Inflammatory macrophage treated with lipopolysaccharide for 1 hour (primary cell): ENCODE results near the gene OOSP4A.

ENCODE experiments used
- DNase-seq, 2 donors: peaks; one replicate each; pipeline ENCODE4 v3.0.0-alpha.2; 2020 to 2022

Gene OOSP4A

DNA sequence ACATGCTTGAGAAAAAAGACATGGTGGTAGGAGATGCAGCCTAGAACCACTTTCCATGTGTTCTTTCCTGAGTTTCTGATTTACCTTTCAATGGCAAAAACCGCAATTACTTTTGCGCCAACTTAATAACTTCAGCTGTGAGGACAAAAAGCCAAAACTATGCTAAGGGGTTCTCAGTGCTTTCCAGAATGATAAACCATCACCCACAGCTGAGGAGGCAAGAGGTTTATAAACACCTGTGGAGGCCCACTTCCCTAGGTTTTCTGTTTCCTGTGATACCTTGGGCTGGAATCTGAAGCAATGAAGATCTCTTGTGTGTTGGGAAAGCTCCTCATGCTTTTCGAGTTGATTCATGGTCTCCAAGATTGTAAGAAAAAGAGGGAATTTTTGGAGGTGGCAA, at the start of gene OOSP4A:
TSS of gene OOSP4A (plus strand) at position 301 of the 400 bp plus-strand sequence. CDS start at position 301, 0 bp downstream.
- DNase-seq: no peak

DNA sequence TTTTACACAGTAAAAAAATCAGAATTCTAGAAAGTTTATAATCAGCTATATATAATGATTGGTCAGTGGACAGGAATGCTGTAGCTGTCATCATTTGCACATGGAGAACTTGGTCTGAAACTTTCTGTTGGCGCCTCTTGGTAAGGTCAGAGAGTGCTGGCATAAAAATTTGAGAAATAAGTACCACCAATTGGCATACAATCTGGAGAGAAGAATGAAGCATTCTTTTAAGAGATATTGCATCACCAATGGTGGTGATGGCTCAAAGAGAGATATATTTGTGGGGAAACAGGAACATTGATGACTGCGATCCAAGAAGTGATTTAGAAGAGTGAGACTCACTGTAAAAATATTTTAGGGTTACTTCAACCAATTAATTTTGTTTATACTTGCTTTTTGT, 45.4 kb upstream of the OOSP4A start:
- DNase-seq: no peak

DNA sequence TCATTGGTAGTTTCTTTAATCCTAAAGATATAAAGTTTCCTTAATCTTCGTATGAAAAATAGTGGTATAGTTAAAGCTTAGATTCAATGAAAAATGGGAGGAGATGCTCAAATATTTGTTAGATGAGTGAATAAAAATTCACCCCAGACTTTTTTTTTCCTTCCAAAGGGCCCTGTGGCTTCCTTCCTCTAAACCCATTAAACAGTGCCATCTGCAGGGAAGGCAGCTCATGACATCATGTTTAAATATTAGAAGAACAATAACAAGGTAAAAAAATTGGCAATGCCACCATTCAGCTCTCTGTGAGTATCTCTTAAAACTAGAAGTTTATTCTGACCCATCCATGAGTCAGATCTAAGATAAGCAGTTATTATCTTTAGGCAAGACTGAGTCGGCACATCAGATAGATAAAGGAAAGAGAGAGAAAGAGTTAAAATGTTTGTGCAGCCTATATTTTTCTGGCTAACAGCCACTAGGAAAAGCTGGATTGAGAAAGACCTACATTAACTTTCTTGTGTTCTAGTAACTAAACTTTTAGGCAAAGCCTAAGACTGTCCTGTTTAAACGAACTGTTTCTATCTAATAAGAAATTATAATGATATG, 44.7 kb upstream of the OOSP4A start:
- peak; percentile 39 to 80 for DNase-seq

DNA sequence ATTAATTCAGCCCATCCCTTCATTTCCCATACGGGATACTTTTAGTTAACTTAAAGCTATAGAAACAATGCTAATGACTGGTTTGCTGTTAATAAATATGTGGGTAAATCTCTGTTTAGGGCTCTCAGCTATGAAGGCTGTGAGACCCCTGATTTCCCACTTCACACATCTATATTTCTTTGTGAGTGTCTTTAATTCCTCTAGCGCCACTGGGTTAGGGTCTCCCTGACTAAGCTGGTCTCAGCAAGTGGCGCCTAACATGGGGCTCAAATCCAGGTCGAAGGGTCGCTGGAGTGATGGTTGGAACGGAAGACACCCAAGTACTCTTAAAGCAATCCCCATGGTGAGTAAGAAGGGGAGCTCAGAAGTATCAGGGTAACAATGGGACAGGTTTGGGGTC, 40.0 kb upstream of the OOSP4A start:
- no peak for DNase-seq

- no peak for DNase-seq
Observed at GRCh38 chr11:59931688-59932087, 32.1 kb upstream of the OOSP4A start.

GRCh38 chr11:59938132-59938531, 25.7 kb upstream of the OOSP4A start, which contains the start of gene OOSP1:
Gene OOSP1, plus strand, starts transcription at chr11:59938432. Its CDS starts 23 bp downstream, at chr11:59938455.
- DNase-seq: no peak

DNA sequence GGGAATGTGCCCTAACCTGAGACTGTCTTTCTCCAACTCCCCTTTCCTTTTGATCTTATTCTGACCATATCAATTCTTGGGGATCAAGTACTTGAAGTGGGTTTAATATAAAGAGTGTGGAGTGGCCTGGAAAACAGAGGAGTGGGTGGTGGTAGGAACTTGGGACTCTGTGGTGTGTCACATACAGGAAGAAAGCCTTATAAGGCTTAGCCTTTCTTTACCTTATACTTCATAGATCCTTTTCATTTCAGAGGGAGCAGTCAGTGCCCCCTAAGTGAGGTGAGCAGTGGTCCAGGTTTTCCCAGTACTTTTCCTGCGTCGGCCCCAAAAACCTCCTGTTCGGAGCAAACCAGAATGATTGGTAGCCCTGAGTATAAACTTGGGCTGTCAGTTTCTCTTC, 25.1 kb upstream of the OOSP4A start:
- DNase-seq: no peak

GRCh38 chr11:59939482-59939881, 24.4 kb upstream of the OOSP4A start:
- no peak for DNase-seq

- DNase-seq: no peak
Observed at GRCh38 chr11:59941091-59941490, 22.7 kb upstream of the OOSP4A start.

DNA sequence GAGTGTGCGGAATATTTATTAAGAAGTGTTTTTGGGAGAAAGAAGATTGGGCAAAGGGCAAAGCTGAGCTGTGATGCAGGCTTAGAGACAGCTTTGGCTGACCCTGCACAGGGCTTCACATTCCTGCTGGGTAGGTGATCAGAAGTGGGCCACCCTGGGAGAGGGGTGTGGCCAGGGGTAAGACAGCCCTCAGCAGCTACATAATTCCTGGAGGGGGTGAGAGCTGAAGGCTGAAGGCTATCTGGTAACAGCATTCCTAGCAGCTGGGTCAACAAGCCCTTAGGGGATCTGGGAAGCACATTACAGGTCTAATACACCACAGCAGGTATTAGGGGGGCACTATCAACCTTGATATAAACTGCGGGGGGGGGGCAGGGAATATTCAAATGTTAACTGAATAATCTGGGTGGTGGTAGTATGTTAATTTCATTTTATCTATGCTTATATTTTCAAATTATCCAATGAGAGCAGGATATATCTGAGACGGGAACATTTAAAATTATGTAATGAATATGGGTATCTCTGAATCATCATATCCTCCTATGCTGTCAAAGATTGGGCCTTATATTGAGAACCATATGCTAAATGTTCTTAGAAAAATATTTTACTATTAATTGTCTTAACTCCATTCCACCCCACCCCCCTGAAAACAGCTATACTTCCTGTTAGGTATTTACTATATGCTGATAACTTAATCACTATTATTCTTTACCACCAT, 19.7 kb upstream of the OOSP4A start:
- no peak for DNase-seq

GRCh38 chr11:59944720-59945119, 19.1 kb upstream of the OOSP4A start:
- DNase-seq: no peak

DNA sequence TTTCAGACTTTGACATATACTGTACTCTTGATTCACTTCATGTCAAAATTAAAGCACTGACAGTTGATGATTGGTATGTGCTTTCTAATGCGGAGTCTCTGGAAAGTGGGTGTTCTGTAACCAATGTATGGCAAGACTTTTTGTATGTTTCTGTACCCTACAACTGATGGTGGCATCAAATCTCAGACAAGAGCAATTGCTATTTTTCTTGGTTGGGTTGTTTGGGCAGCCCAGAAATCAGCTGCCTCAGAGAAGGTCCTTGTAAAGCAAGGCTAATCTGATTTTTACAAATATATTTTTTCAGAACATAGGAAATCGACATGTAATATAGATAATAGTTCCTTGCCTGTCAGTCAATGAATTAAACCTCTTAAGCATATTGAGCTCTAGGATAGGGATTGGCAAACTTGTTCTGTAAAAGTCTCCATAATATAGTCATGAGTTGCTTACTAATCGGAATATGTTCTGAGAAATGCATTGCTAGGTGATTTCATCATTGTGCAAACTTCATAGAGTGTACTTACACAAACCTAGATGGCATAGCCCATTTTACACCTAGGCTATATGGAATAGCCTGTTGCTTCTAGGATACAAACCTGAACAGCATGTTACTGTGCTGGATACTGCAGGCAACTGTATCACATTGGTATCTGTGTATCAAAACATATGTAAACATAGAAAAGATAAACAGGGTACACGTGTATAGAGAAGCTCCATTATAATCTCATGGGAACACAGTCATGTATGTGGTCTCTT, 10.2 kb upstream of the OOSP4A start:
- no peak for DNase-seq

DNA sequence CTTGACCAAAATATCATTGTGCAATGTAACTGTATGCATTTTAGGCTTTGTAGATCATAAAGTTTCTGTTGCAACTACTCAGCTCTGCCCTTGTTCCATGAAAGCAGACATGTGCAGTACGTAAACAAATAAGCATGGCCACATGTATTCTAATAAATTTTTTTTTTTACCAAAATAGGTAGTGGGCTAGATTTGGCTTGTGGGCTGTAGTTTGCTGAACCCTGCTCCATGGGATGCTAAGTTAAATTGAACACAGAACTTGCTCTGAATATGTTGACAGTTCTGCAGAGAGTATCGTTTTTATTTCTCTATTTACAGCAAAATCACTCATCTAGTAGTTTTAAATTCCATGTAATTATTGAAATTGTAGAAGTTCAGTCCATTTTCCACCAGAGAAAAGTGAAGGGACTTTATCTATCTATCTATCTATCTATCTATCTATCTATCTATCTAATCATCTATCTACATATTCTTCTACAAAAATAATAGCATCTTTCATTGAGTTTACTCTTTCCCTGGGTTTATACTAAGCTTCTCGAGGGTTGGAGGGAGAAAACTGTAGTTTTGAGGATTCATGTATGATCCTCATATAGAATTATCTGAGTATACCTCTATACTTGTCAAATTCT, 9.5 kb upstream of the OOSP4A start:
- DNase-seq: no peak

DNA sequence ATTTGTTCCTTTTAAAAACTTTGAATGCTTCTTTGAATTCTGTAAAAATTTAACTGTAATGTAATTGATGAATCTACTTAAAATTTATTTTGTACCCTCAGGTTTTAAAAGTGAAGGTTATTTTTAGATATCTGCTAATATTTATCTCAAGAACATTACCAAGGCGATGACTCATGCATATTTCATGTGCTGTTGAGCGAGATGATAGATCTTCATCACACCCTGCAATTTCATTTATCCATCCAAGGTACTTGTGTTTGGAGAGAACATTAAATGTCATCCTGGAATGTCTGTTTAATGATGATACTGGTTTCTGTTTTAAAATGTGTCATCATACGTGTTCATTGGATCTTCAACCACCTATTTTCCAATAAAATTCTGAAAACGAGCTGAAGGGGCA, 6.7 kb upstream of the OOSP4A start:
- no peak for DNase-seq

GRCh38 chr11:59960502-59961381, 3.1 kb upstream of the OOSP4A start:
- DNase-seq: no peak

DNA sequence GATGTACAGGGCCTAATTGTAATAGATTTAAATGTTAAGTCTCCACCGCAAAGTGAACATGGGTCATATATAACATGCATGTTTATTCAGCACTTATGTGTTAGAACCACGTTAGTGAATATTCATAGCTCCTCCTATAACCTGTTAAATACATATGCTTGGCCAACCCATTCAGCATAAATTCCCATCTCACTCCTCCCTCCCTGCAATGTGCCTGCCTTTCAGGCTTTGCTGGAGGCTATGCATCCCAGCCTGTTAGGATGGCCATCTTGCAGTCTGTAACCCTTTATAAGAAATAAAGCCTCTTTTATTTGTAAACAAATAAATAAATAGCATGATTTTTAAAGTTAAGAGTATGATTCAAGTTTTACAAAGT, 1.7 kb upstream of the OOSP4A start:
- no peak for DNase-seq

DNA sequence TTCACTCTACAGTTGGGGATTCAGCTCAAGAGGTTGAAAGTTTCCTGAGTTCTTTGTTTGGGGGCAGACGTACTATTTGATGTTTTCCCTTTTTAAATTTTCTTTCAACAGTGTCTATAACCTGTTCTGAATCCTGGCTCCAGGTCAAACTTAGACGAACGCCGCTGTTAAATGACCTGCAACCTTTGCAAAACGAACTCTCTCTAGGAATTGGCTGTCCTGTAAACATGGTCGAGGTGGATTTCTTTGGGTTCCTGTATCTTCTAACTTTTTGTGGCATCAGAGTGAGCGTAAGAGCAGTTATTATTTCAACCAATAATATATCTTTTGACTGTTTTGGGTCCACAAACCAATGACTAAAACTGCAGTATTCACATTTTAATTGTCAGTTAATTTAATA, 1.6 kb downstream of the OOSP4A start:
- no peak for DNase-seq

GRCh38 chr11:59966201-59966600, 2.4 kb downstream of the OOSP4A start:
- no peak for DNase-seq

DNA sequence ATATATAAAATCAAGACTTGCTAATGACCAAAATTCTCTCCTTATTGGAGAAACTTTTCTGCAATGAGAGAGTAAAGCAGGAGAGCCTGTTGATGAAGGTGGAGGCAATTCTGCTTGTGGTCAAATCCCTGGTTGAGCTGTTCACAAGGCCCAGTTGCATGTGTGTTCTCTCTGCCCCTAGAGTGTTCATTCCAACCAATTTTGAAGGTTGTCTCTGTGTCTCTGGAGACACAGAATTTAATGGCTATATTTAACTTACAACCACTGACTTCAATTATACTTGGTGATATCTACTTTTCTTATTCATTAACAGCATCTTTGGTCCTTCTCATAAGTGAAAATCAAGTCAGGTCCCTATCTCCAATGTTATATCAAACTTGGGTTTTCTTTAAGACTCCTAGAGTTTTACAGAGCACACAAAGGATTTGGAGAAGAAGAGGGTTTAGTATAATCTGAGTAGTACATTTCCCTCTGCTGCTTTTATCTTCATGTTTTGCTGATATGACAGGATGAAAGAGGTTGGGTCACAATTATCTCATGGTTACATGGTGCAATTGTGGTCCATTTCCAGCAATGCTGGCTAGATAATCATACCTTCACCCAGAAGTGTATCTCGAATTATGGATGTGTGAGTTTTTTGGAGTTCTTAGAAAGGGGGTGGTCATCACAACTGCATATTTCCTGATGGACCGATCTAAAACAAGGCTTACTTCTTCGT, 4.0 kb downstream of the OOSP4A start:
- DNase-seq: no peak

DNA sequence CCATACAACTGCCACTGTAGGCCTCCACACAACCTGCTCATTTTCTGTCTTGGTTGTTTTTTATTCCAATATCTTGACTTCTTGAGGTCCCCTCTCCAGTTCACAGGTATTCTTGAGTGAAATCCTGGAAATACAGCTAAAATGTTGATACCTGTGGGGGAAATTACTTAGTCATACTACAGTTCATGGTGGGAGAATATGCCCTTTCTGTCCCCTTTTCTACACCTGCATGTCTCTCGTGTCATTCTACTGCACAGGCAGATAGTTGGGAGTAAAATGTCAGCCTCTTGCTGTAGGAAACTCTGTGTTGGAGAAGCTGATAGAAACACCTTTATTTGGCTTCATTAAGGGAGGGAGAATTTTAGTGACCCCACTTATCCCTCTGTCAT, 4.6 kb downstream of the OOSP4A start:
- DNase-seq: no peak

DNA sequence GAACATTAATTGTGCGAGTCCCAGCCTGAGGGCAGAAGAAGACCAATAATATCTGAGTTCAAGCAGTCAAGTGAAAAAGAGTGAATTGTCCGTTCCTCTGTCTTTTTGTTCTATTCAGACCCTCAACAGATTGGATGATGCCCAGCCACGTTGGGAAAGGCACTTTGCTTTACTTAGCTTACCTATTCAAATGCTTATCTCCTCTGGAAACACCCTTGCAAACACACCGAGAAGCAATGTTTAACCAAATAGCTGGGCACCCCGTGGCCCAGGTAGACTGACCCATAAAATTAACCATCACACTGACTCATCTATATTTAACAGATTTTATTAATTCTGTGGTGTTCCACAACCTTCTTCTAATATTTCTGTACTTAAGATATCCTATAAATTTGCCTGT, 9.3 kb downstream of the OOSP4A start:
- no peak for DNase-seq
